ENCODE data around the gene CD84.

DNA sequence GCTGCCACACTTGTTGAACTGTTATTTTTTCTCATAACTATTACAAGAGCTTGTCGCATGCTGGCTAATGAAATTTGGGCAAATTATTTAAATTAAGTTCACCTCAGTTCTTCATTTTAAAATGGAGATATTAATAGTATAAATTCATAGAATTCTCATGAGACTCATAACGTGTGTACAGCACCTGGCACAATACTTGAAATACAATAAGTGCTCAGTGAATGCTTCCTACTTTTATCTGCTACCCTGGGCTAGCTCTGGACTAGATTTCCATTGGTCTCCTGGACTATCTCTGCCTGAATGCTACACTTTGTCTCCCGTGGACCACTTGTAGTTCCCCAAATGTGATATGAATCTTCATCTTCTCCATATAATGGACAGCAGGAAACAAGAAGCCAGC lies 57.2 kb downstream of the CD84 start:
- TF ChIP-seq, protein P1, sequence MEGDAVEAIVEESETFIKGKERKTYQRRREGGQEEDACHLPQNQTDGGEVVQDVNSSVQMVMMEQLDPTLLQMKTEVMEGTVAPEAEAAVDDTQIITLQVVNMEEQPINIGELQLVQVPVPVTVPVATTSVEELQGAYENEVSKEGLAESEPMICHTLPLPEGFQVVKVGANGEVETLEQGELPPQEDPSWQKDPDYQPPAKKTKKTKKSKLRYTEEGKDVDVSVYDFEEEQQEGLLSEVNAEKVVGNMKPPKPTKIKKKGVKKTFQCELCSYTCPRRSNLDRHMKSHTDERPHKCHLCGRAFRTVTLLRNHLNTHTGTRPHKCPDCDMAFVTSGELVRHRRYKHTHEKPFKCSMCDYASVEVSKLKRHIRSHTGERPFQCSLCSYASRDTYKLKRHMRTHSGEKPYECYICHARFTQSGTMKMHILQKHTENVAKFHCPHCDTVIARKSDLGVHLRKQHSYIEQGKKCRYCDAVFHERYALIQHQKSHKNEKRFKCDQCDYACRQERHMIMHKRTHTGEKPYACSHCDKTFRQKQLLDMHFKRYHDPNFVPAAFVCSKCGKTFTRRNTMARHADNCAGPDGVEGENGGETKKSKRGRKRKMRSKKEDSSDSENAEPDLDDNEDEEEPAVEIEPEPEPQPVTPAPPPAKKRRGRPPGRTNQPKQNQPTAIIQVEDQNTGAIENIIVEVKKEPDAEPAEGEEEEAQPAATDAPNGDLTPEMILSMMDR (IDR thresholded peaks at IDR 0.05), result no peak
- no peak for TF ChIP-seq POLR2AphosphoS5 (IDR thresholded peaks at IDR 0.05; ENCODE audit: insufficient read depth in 1 of 2, low read depth in 1 of 2)
